ENCODE data around the gene ZNF502.

Gene ZNF502

GRCh38 chr3:44771424-44772098 is 59.1 kb downstream of the ZNF502 start:
- no peak for DNase-seq (ENCODE audit: low spot score)

- no peak for DNase-seq (ENCODE audit: low spot score)
Observed at GRCh38 chr3:44772099-44772442, 59.6 kb downstream of the ZNF502 start.

All from AG08396 (cell line).